HEK293 (cell line): ENCODE measurements around the gene MYO1D.

Experiments
- CTCF ChIA-PET: fragments of 350-600 bp; formaldehyde crosslinking; extraction: SDS; loops from one replicate; lab custom pipeline; 2021; ENCODE audit warnings: antibody characterized with exemption; lab: Yijun Ruan, JAX
- POLR2A ChIA-PET: fragments of 300-600 bp; formaldehyde crosslinking; extraction: SDS; loops from one replicate; lab custom pipeline; 2020; ENCODE audit warnings: antibody characterized with exemption, inconsistent platforms; lab: Yijun Ruan, JAX
- H3K27ac ChIP-seq: fragments of 200-500 bp; sonication (Bioruptor generic); 2 replicates; pipeline ENCODE4 v1.5.1; 2014; ENCODE audit warnings: low read depth, low read length, control low read depth, inconsistent platforms; ENCODE audit errors: extremely low read depth
- H3K36me3 ChIP-seq, 2 experiments: fragments of 200-500 bp in 1 of 2; sonication (Bioruptor generic) in 1 of 2; 1 replicate in 1 of 2; 2 replicates in 1 of 2; pipeline ENCODE4 v1.5.1; 2014 to 2017; ENCODE audit warnings: inconsistent platforms in 2 of 2, low read length in 2 of 2; ENCODE audit not compliant: control insufficient read depth in 2 of 2, insufficient read depth in 1 of 2
- H3K4me1 ChIP-seq: fragments of 200-500 bp; sonication (Bioruptor generic); 2 replicates; pipeline ENCODE4 v1.5.1; 2014; ENCODE audit warnings: mild to moderate bottlenecking, low read length, inconsistent platforms; ENCODE audit not compliant: control insufficient read depth, insufficient read depth
- H3K4me3 ChIP-seq: 2 replicates; pipeline ENCODE4 v1.5.1; 2011; ENCODE audit warnings: low read depth, mild to moderate bottlenecking, control low read depth, low read length, moderate library complexity
- H3K9me3 ChIP-seq: fragments of 200-500 bp; sonication (Bioruptor generic); 2 replicates; pipeline ENCODE4 v1.5.1; 2014; ENCODE audit warnings: low read depth, low read length, inconsistent platforms; ENCODE audit not compliant: control insufficient read depth, insufficient read depth
- BCL11B ChIP-seq: fragments of 450-650 bp; formaldehyde crosslinking; IDR thresholded peaks from 2 replicates; pipeline ENCODE4 v1.5.1; 2016; ENCODE audit warnings: low read depth, missing biosample characterization, missing genetic modification characterization
- GLI4 ChIP-seq: fragments of 450-650 bp; formaldehyde crosslinking; IDR thresholded peaks from 2 replicates; pipeline ENCODE4 v1.5.1; 2016; ENCODE audit warnings: missing biosample characterization, missing genetic modification characterization
- PRDM6 ChIP-seq: fragments of 450-650 bp; formaldehyde crosslinking; IDR thresholded peaks from 2 replicates; pipeline ENCODE4 v1.5.1; 2017; ENCODE audit warnings: missing biosample characterization, missing genetic modification characterization
- YY1 ChIP-seq: fragments of 450-650 bp; formaldehyde crosslinking; IDR thresholded peaks from 2 replicates; pipeline ENCODE4 v1.5.1; 2018; ENCODE audit warnings: missing biosample characterization, missing genetic modification characterization
- ZBTB7A ChIP-seq: fragments of 450-650 bp; formaldehyde crosslinking; IDR thresholded peaks from 2 replicates; pipeline ENCODE4 v1.5.1; 2016; ENCODE audit warnings: low read depth, missing biosample characterization, missing genetic modification characterization
- ZBTB8A ChIP-seq: fragments of 450-650 bp; formaldehyde crosslinking; IDR thresholded peaks from 2 replicates; pipeline ENCODE4 v1.5.1; 2016; ENCODE audit warnings: missing biosample characterization, missing genetic modification characterization
- ZFHX2 ChIP-seq: fragments of 450-650 bp; formaldehyde crosslinking; conservative IDR thresholded peaks from 2 replicates; pipeline ENCODE4 v1.5.1; 2016; ENCODE audit warnings: missing biosample characterization, missing genetic modification characterization
- ZNF157 ChIP-seq: fragments of 450-650 bp; formaldehyde crosslinking; IDR thresholded peaks from 2 replicates; pipeline ENCODE4 v1.5.1; 2016; ENCODE audit warnings: missing biosample characterization, missing genetic modification characterization
- ZNF175 ChIP-seq: fragments of 450-650 bp; formaldehyde crosslinking; IDR thresholded peaks from 2 replicates; pipeline ENCODE4 v1.5.1; 2016; ENCODE audit warnings: missing biosample characterization, missing genetic modification characterization
- ZNF19 ChIP-seq: fragments of 450-650 bp; formaldehyde crosslinking; IDR thresholded peaks from 2 replicates; pipeline ENCODE4; 2016; ENCODE audit warnings: missing biosample characterization, missing genetic modification characterization, low read depth
- ZNF214 ChIP-seq: fragments of 450-650 bp; formaldehyde crosslinking; IDR thresholded peaks from 2 replicates; pipeline ENCODE4 v1.5.1; 2017; ENCODE audit warnings: missing biosample characterization, mild to moderate bottlenecking, missing genetic modification characterization, borderline replicate concordance
- ZNF266 ChIP-seq: fragments of 450-650 bp; formaldehyde crosslinking; IDR thresholded peaks from 2 replicates; pipeline ENCODE4 v1.5.1; 2016; ENCODE audit warnings: missing biosample characterization, missing genetic modification characterization, low read depth
- ZNF335 ChIP-seq: fragments of 450-650 bp; formaldehyde crosslinking; conservative IDR thresholded peaks from 2 replicates; pipeline ENCODE4 v1.5.1; 2016; ENCODE audit warnings: missing biosample characterization, missing genetic modification characterization
- ZNF571 ChIP-seq: fragments of 450-650 bp; formaldehyde crosslinking; IDR thresholded peaks from 2 replicates; pipeline ENCODE4 v1.5.0; 2017; ENCODE audit warnings: missing biosample characterization, missing genetic modification characterization
- ZNF596 ChIP-seq: fragments of 450-650 bp; IDR thresholded peaks from 2 replicates; pipeline ENCODE4 v1.5.0; 2018; ENCODE audit warnings: missing biosample characterization, mild to moderate bottlenecking, missing genetic modification characterization, moderate library complexity
- ZNF610 ChIP-seq: fragments of 450-650 bp; formaldehyde crosslinking; IDR thresholded peaks from 2 replicates; pipeline ENCODE4 v1.5.1; 2016; ENCODE audit warnings: missing biosample characterization, missing genetic modification characterization, borderline replicate concordance
- ZNF707 ChIP-seq: fragments of 450-650 bp; formaldehyde crosslinking; IDR thresholded peaks from 2 replicates; pipeline ENCODE4 v1.5.1; 2016; ENCODE audit warnings: missing biosample characterization, missing genetic modification characterization
- ZSCAN16 ChIP-seq: fragments of 450-650 bp; formaldehyde crosslinking; IDR thresholded peaks from 2 replicates; pipeline ENCODE4 v1.5.1; 2016; ENCODE audit warnings: missing biosample characterization, missing genetic modification characterization
- TF ChIP-seq, protein P1 (sequence below): fragments of 450-650 bp; formaldehyde crosslinking; IDR thresholded peaks from 2 replicates; pipeline ENCODE4 v1.5.1; 2016; ENCODE audit warnings: missing biosample characterization, missing genetic modification characterization
- TF ChIP-seq, protein P2 (sequence below): fragments of 450-650 bp; formaldehyde crosslinking; IDR thresholded peaks from 2 replicates; pipeline ENCODE4 v1.5.1; 2016; ENCODE audit warnings: missing biosample characterization, missing genetic modification characterization

The MYO1D gene

DNA sequence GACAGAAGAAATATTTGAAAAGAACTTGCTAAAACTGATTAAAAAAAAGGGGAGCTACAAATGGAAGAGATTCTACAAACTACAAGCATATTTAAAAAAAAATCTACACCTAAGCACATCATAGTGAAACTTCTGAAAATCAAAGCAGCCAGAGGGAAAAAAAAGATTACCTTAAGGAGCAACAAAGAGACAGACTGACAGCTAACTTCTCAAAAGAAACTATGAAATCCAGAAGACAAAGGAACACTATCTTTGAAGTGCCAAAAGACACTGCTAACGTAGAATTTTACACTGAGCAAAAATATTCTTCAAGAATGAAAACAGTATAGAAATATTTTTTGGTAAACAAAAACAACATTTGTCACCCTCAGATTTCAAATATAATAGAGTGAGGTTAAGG, 151.2 kb downstream of the MYO1D start:
- ChIA-PET POLR2A (no interaction called here), CTCF (interaction anchor here (0.6 kb wide), 1 partner anchor 228 kb away, joined by 4 read pairs; no protein-coding TSS in a partner anchor)
- no peak overlapping the region for H3K27ac ChIP-seq
- no peaks in the 10 kb centered on the region for H3K9me3 ChIP-seq
- no peak overlapping the region for H3K4me3 ChIP-seq
- TF ChIP-seq, protein P1, sequence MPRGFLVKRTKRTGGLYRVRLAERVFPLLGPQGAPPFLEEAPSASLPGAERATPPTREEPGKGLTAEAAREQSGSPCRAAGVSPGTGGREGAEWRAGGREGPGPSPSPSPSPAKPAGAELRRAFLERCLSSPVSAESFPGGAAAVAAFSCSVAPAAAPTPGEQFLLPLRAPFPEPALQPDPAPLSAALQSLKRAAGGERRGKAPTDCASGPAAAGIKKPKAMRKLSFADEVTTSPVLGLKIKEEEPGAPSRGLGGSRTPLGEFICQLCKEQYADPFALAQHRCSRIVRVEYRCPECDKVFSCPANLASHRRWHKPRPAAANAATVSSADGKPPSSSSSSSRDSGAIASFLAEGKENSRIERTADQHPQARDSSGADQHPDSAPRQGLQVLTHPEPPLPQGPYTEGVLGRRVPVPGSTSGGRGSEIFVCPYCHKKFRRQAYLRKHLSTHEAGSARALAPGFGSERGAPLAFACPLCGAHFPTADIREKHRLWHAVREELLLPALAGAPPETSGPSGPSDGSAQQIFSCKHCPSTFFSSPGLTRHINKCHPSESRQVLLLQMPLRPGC (tag by site-specific recombination): no peak
- no peak for TF ChIP-seq YY1 (tag by site-specific recombination)
- no peak for TF ChIP-seq ZNF571
- TF ChIP-seq ZNF19 (tag by site-specific recombination): no peak
- no peak for TF ChIP-seq ZNF335
- TF ChIP-seq, protein P2, sequence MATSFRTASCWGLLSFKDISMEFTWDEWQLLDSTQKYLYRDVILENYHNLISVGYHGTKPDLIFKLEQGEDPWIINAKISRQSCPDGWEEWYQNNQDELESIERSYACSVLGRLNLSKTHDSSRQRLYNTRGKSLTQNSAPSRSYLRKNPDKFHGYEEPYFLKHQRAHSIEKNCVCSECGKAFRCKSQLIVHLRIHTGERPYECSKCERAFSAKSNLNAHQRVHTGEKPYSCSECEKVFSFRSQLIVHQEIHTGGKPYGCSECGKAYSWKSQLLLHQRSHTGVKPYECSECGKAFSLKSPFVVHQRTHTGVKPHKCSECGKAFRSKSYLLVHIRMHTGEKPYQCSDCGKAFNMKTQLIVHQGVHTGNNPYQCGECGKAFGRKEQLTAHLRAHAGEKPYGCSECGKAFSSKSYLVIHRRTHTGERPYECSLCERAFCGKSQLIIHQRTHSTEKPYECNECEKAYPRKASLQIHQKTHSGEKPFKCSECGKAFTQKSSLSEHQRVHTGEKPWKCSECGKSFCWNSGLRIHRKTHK (tag by site-specific recombination): no peak
- peak; percentile 90; the same call in 1 of the 2 replicates for TF ChIP-seq ZNF610 (tag by site-specific recombination)
- H3K4me1 ChIP-seq: no peaks in the 10 kb centered on the region
- H3K36me3 ChIP-seq: peaks cover 0 to 13% of the 10 kb centered on the region in 2 experiments; a peak in 2 of 3 replicates

GRCh38 chr17:32723310-32723955, 153.5 kb downstream of the MYO1D start:
- ChIA-PET POLR2A (no interaction called here), CTCF (interaction anchor here (1.4 kb wide), 1 partner anchor 261 kb away, joined by 4 read pairs; no protein-coding TSS in a partner anchor)
- no peaks in the 10 kb centered on the region for H3K4me1 ChIP-seq
- peaks cover 0 to 19% of the 10 kb centered on the region in 2 experiments; a peak in 2 of 3 replicates for H3K36me3 ChIP-seq
- H3K9me3 ChIP-seq: no peaks in the 10 kb centered on the region
- TF ChIP-seq ZNF214 (tag by site-specific recombination): no peak
- TF ChIP-seq ZNF596 (tag by site-specific recombination): no peak
- no peak for TF ChIP-seq ZBTB8A
- TF ChIP-seq ZBTB7A (tag by site-specific recombination): no peak
- no peak for TF ChIP-seq BCL11B
- no peak for TF ChIP-seq ZNF266 (tag by site-specific recombination)
- no peak for TF ChIP-seq ZNF157
- TF ChIP-seq GLI4: no peak
- no peak for TF ChIP-seq ZFHX2 (tag by site-specific recombination)
- no peak for TF ChIP-seq ZSCAN16
- no peak for TF ChIP-seq ZNF175 (tag by site-specific recombination)
- no peak for TF ChIP-seq PRDM6 (tag by site-specific recombination)
- no peak for TF ChIP-seq ZNF707 (tag by site-specific recombination)
- no peak overlapping the region for H3K27ac ChIP-seq
- no peak overlapping the region for H3K4me3 ChIP-seq
